GM19452 (cell line): ENCODE data around the gene PSENEN.

ENCODE experiments used
- ATAC-seq: cut with Tn5 transposase; IDR thresholded peaks from one replicate; pipeline ENCODE4 v1.9.1; 2021; ENCODE audit not compliant: unreplicated experiment

Gene PSENEN, protein sequence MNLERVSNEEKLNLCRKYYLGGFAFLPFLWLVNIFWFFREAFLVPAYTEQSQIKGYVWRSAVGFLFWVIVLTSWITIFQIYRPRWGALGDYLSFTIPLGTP

GRCh38 chr19:35745328-35746086 lies at the start of gene PSENEN, which contains the start of gene U2AF1L4:
TSS of gene PSENEN (plus strand) at chr19:35745651. CDS start at chr19:35745931, 280 bp downstream.
TSS of gene U2AF1L4 (minus strand) at chr19:35745418. CDS start at chr19:35745391, 27 bp downstream.
- peak; percentile 41 for ATAC-seq

GRCh38 chr19:35695895-35696422 lies 49.5 kb upstream of the PSENEN start:
- no peak for ATAC-seq

DNA sequence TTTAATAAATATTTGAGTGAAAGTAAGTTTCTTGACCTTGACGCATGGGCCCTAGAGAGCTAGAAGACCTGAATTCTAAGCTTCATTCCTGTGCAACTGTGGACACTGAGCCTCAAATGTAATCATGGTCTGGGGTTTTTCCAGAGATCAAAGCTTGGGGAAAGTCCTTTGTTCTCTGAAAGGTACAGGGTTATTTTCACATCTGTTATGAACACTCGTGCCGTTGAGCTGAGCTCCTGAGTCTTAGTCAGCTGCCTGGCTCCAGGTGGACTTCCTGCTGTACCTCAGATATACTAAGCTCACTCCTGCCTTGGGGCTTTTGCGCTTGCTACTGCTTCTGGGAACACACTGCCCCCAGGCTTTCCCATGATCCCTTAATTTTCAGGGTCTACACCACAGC lies 48.6 kb upstream of the PSENEN start:
- ATAC-seq, result no peak

DNA sequence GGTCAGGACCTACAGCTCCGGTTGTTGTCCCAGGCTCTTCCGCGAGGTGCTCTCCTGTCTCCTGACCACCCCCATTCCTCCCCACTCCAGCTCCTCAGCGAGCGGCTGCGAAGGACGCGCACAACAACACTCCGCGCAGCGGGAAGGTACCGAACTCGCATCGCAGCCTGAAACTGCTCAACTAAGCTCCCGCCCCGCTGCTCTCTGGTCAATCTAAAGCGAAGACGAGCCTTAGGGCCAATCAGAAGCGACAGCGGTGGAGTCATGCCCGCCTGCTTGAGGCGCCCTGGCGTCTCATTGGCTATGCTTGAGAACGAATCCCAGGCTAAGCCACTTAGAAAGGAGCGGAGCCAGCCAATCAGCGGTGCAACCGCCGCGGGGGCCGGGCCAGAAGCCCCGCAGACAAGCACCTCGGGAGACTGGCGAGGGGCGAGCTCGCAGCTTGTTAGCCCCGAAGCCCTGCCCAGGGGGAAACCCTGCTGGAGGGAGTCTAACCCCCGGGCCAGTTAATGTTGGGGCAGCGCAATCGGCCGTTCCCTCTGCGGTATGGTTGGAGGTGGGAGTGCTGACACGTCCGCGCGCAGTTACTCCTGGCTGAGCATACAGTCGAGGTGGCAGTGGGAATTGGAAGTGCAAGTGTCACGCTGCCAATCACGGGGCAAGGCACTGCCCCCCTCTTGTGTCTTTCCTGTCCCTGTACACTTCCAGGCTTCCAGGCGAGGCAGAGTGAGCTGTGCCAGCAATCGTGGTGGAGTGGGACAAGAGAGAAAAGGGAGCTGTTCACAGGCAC lies 43.0 kb upstream of the PSENEN start:
- ATAC-seq, result peak; percentile 96

- no peak for ATAC-seq
Observed at GRCh38 chr19:35703343-35703742, 42.1 kb upstream of the PSENEN start.

GRCh38 chr19:35704218-35704617 lies 41.2 kb upstream of the PSENEN start, which contains the start of gene ZBTB32:
TSS of gene ZBTB32 (plus strand) at chr19:35704558. CDS start at chr19:35714627, 10,069 bp downstream.
- no peak for ATAC-seq

GRCh38 chr19:35708391-35708790 lies 37.1 kb upstream of the PSENEN start:
- ATAC-seq, result no peak

GRCh38 chr19:35710784-35711723 lies 34.4 kb upstream of the PSENEN start:
- ATAC-seq, result no peak

- ATAC-seq, result no peak
Observed at GRCh38 chr19:35712567-35713505, 32.6 kb upstream of the PSENEN start.

DNA sequence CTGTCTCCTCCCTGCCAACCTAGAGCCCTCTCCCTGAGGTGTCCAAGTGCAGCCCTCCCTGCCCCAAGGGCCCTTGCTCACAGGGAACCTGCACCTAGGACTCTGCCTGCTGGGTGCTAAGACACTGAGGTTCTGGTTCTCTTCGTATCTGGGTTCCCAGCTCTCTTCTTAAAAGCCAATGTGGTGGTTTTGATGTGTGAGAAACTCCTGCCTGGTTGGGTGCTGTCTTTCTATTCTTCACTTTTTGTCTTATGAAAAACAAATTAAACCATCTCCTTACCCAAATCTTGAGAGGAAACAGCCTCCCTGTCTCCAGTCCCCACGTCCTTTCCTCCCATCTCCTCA lies 32.0 kb upstream of the PSENEN start:
- no peak for ATAC-seq

GRCh38 chr19:35713904-35714495 lies 31.5 kb upstream of the PSENEN start:
- ATAC-seq, result no peak

- no peak for ATAC-seq
Observed at GRCh38 chr19:35714601-35715354, 30.7 kb upstream of the PSENEN start.

DNA sequence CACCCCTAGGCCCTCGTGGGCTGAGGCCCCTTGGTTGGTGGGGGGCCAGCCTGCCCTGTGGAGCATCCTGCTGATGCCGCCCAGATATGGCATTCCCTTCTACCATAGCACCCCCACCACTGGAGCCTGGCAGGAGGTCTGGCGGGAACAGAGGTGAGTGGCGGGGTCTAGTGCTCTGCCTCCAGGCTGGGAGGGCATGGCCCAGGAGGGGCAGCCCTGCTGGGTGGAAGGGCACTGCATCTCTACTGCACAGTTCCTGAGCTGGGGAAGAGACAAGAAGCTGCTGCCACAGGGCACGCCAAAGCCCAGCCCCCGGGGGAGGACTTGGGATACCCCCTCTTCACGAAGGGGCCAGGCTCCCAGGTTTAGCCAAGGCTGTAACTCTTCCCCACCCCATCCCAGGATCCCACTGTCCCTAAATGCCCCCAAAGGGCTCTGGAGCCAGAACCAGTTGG lies 30.1 kb upstream of the PSENEN start:
- no peak for ATAC-seq

- ATAC-seq, result peak; percentile 8
Observed at GRCh38 chr19:35715981-35716800, 29.3 kb upstream of the PSENEN start.

- peak; percentile 58 for ATAC-seq
Observed at GRCh38 chr19:35716801-35717664, 28.4 kb upstream of the PSENEN start.

GRCh38 chr19:35717665-35718344 lies 27.6 kb upstream of the PSENEN start, which contains the start of gene KMT2B:
TSS of gene KMT2B (plus strand) at chr19:35718003. CDS start at chr19:35718019, 16 bp downstream.
- ATAC-seq, result peak; percentile 0
